ENCODE data around the gene TNS3.

The TNS3 gene

GRCh38 chr7:47518827-47519226, 63.1 kb downstream of the TNS3 start:
- DNase-seq = no peak

DNA sequence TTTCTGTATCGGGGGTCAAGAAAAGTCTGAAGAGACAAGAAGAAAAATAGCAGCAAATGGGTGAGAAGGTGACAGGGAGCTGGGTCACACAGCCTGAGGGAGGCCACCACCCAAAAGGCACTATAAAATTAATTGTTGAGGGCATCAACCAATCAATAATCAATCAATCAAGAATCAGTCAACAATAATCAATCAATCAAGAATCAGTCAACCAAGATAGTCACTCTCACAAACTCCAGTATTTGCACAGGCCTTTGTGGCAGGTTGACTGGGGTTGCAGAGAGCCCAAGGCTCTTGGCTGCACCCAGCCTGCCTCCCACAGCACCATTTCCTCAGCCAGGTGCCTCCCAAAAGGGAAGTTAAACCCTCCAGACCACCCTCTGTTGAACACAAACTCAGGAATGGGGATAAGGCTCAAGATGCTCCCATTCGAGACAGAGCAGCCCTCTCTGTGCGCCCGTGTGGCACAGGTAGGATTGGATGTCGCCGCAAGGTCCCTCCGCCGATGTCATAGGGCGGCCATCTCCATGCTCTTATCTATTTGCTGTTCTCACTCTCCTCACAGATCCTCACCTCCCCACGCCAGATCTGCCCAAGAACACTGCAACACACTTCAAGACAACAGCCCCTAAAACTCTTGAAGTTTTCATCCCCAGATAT, 64.0 kb downstream of the TNS3 start:
- DNase-seq = no peak

GRCh38 chr7:47516985-47517600, 64.8 kb downstream of the TNS3 start:
- DNase-seq = peak; percentile 96

- DNase-seq = no peak
Measured at GRCh38 chr7:47516386-47516785, 65.5 kb downstream of the TNS3 start.

GRCh38 chr7:47515305-47515834, 66.5 kb downstream of the TNS3 start:
- no peak for DNase-seq

- no peak for DNase-seq
Measured at GRCh38 chr7:47514818-47515217, 67.1 kb downstream of the TNS3 start.

- no peak for DNase-seq
Measured at GRCh38 chr7:47514367-47514766, 67.5 kb downstream of the TNS3 start.

GRCh38 chr7:47513741-47514241, 68.1 kb downstream of the TNS3 start:
- no peak for DNase-seq

DNA sequence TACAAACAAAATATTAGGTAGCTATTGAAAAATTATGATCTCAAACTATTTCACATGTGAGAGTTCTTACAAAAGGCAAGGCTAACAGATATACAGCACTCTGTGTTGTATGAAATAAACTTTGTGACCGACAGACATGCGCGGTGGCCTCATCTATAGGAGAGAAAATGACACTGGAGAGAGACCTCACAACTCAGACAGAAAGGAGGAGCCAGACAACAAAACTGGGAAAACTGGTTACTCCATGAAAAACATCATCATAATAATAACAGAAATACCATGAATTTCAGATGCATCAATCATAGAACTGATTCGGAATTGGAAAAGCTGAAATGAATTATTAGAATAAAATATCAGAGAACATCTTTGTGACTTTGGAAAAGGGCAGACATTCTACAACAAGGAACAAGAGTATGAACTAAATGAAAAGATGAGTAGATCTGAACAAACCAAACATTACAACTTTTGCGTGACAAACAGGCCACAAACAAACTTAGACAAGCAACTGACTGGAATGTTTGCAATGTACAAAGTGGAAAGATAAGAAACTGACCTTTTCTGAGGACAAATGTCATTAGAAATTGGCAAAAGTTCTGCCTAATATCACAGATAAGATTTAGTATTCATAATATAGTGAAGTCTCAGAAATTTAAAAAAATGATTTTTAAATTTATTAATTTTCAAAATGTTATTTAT, 69.3 kb downstream of the TNS3 start:
- no peak for DNase-seq

DNA sequence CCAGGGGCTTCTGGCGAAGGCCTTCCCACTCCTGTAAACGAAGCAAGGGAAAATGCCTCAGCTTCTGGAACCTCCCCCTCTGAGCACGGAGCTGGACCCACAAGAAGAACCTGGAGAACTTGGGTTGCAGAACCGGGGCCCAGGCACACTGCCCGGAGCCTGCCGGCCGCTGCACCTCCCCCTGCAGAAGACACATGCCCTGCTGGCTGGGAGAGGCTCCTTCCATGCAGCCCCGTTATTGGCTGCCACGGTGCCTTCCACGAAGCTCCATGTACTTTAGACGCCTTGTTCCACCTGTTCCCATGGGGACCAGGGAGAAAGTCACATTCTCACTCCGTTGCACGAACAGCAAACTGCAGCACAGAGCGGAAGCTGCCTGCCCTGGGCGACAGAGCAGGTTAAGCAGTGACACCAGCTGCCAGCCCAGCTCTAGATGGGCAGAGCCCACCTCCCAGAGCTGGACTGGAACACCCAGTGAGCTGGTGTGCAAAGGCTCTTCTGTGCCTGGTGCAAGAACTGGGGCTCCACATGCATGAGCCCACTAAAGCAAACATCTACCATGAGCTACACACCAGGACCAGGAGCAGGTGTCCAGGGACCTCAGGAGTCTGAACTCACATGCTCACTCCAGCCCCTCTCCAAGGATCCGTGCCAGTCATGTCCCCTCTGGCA, 70.1 kb downstream of the TNS3 start:
- DNase-seq = no peak

DNA sequence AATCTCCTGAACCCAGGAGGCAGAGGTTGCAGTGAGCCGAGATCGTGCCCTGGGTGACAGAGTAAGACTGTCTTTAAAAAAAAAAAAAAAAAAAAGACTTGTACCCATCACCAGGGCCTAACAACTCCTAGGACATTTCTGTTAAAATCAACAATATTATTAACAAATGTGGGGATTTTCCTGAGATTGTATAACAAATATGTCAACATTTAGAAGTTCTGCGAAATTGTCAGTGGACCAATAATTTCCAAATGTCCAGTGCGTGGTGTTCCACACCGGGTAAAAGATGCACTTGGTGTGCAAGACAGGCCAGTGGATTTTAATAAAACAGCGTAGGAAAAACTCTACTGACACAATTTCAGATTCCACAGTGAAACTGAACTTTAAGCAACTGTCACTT, 71.1 kb downstream of the TNS3 start:
- DNase-seq = no peak

DNA sequence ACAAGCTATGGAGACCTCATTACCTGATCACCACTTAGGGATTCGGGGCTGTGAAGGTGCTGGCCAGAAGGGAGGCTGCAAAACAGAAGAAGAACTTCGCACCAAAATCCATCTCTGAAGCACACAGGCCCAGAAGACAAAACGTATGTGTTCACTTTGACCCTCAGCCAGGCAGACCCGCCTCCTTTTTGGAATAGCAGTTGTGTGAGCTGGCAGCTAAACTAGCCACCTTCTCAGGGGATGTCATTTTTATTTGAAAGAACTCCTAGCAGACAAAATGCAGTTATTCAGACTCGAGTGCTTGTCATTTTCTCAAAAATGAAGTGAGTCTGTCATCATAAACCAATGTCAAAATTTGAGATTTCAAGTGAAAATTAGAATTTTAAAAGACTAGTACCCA, 71.7 kb downstream of the TNS3 start:
- no peak for DNase-seq

DNA sequence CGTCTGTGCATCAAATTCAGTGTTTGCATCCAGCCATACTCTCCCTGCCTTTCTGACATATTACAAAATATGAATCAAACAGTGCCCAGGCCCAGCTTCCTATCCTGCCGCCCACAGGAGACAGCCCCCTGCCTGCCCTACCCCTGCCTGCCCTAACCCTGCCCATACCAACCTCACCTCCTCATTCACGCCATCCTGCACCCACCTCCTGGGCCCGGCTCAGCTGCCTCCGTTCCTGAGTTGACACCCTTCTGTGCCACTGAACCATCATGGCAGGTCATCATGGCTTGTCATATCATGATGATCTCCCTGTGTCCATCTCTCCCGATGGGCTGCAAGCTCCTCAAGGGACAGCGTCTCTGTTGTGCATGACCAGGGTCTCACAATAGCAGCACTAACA, 72.3 kb downstream of the TNS3 start:
- no peak for DNase-seq

GRCh38 chr7:47508389-47509380, 73.2 kb downstream of the TNS3 start:
- no peak for DNase-seq

GRCh38 chr7:47507522-47507921, 74.4 kb downstream of the TNS3 start:
- DNase-seq = no peak

DNA sequence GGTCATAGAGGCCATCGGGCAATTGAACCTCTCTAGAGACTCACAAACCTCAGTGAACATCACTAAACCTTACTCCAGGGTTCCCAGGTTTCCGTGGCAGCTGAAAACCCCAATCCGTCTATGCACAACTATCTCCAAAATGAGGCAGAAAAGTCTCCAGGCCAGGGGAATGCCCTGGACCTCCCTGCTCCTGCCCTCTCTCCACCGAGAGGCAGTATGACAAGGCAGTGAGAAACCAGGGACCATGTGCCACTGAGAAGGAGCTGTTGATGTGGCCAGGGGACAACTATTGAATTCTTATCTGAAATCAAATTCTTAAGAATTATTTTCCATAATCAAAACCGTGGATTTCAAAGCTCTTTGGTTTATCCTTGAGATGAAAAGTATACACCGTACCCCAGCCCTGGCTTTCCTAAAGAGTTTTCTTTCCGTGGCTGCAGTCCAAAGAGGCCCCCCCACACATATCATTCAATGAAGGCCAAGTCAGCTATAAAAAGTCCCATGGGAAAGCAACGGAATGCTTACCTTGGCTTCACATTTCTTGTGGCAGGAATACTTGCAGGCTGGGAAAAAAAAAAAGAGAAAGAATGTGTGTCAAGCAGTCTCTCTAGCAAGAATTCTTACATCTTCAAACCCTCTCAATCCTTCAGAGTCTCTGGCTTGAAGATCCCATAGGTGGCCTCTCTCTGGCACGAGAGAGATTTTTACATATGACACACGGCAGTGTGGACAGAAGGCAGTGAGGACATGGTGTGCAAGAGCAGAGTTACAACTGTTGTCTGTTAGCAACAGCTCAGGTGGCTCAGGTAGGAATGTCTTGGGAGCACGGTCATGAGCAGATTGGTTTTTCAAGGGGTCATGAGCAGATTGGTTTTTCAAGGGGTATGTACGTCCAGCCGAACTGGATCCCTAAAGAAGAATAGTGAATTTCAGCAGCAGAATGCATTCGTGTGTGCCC, 75.2 kb downstream of the TNS3 start:
- no peak for DNase-seq

DNA sequence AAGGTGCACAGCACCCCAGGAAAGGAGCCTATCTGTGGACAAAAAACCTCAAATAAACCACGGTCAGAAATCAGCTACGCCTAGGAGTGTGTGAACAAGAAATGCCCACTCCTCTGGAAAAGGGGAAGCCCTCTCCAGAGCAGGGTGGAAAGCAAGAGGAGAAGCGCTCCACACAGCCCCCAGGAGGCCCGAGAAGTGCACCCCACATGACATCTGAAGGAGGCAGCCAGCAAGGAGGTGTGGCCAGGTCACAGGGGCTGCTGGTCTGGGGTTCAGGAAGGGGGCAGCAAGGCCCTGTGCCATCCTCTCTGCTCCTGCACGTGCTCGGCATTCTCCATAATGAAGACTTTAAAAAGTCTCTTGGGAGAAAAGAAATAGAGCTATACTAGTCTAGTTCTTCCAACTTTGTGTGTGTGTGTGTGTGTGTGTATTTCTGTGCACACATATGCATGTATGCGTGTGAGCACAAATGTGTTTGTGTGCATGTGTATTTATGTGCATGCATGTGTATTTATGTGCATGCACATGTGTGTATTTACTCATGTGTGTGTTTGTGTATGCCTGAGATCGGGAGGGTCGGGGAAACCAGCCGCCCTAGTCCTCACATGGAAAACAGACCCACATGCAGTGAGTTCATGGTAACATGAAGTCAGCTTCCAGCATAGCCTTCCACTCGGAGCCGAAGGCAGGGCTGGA, 76.5 kb downstream of the TNS3 start:
- DNase-seq = no peak

DNA sequence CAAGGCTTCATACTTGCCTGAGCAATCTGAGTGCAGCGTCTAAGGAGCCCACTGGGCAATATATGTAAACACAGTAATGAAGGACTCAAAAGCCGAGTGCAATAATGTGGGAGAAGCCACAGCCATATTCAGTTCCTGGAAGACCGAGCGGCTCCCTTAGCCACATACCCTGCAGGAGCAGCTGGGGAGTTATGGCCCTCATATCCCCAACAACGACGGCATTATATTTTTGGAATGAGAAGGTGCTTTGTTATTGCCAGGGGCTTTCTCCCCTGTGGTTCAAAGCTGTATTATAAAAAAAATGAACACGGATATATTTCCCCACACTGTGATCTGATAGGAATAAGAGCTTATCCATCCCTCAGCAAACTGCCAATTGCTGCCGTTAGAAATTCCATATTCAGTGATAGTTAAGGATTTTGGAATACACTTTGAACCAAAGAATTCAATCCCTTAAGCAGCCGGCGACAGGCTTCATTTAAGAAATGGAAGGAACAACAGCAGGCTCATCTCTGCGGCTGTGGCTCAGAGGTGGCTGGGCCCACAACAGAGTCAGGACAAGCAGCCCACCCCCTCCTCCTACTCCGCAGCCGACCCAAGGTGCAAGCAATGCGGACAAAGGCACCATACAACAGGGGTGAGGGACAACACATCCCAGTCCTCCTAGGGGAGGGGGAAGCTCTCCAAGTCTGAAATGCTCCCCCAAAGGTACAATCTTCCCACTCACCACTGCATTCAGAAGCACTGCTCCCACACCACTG, 77.2 kb downstream of the TNS3 start:
- DNase-seq = no peak

DNA sequence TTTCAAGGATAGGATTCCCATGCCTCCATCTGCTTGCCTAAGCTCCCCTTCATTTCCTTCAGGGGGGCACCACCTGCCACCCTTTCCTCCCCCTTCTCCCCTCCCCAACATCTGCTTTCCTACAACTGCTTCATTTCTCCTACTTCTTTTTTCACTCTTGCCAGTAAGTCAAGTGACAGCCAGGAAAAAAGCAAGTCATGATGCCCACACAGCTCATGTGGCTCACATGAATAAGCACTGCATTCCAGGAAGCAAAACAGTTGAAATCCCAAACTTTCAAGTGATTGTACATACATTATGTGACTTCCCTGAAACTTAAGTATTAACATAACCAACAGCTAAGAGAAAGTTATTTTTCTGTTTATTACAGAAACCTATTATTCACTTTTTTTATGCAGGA, 78.6 kb downstream of the TNS3 start:
- DNase-seq = no peak
